Psoas muscle (tissue), 8 donors: ENCODE measurements around the gene ELOVL5. TPM values are rescaled to one million over a fixed set of nuclear protein-coding genes. Genes with fewer than 3 reads are reported as not detected.

ENCODE experiments used
- ATAC-seq, 4 donors: fragments of 200-7000 bp; cut with Tn5 transposase; one replicate each; pipeline ENCODE4 v1.9.1; 2020; ENCODE audit warnings: moderate library complexity in 3 of 4, mild to moderate bottlenecking in 2 of 4
- DNase-seq, 2 donors: peaks; one replicate each; pipeline ENCODE4 v3.0.0-alpha.2; 2020
- H3K27ac ChIP-seq: fragments of 200-600 bp; one replicate; pipeline ENCODE4 v1.8.0; 2022
- H3K27me3 ChIP-seq, 3 donors: fragments of 200-600 bp in 1 of 3; one replicate each; pipeline versions ENCODE4 v1.6.1 to v1.8.0; 2013 to 2022; ENCODE audit warnings: low read length in 2 of 3, mild to moderate bottlenecking in 2 of 3, moderate library complexity in 1 of 3; ENCODE audit not compliant: insufficient read depth in 3 of 3
- H3K36me3 ChIP-seq, 2 donors: fragments of 200-600 bp in 1 of 2; one replicate each; pipeline versions ENCODE4 v1.6.1 to v1.8.0; 2013 to 2022; ENCODE audit warnings: low read depth in 1 of 2, mild to moderate bottlenecking in 1 of 2, moderate library complexity in 1 of 2; ENCODE audit not compliant: insufficient read depth in 1 of 2
- H3K4me1 ChIP-seq: fragments of 200-600 bp; one replicate; pipeline ENCODE4 v1.8.0; 2022
- H3K4me3 ChIP-seq: fragments of 200-600 bp; one replicate; pipeline ENCODE4 v1.8.0; 2022; ENCODE audit warnings: mild to moderate bottlenecking
- H3K9me3 ChIP-seq: fragments of 200-600 bp; one replicate; pipeline ENCODE4 v1.8.0; 2022
- CTCF ChIP-seq: fragments of 200-600 bp; IDR thresholded peaks from one replicate; pipeline ENCODE4 v1.8.0; 2022; ENCODE audit warnings: antibody characterized with exemption
- WGBS, 3 donors: extraction: QIAGEN DNeasy Blood & Tissue Kit; methylation state at CpG; one replicate each; pipeline versions ENCODE4 v1.1.6 to v1.1.7; 2013; 5-methylcytosine and 5-hydroxymethylcytosine counted together
- intact Hi-C, 2 donors: fragments of 100-400 bp; cut with DNase I; formaldehyde crosslinking; loops; one replicate each; pipeline versions ENCODE4 v1.11.0 to v1.14.2; 2022
- polyA plus RNA-seq, 3 donors: library from polyadenylated mRNA; stranded (reverse); fragments of 200-250 nt; gene quantifications; one replicate each; pipeline ENCODE4 v1.2.3, GENCODE V29; 2013
- total RNA-seq, 4 donors: library from RNA; stranded (reverse); fragmentation: NEBNext Ultra II Directional in 2 of 4; extraction: Animal tissue kit (Norgen Biotek cat#: 25700) in 2 of 4; gene quantifications; one replicate each; pipeline versions ENCODE4 v1.2.1 to v1.2.4, GENCODE V29; 2021 to 2023
- donor health status: healthy with polysubstance abuse.
- donor health status: DM: no; HTN: no; CAD: no; lungs with moderate emphysema.
- donor health status: Bipolar disorder and iron deficiency.
- donor health status: healthy.
- donor health status: DM: yes; HTN: yes; CAD: no.
- donor health status: DM: no; HTN: no; CAD: no.
- donor health status: DM: no; HTN: no; CAD: no.
- donor health status: DM: yes; HTN: yes; CAD: no.

ELOVL5 gene
- total and polyA plus RNA-seq, 7 donors = 4.8 to 14.4 (median 7.5) TPM

- TF ChIP-seq CTCF = no peak
- 66 to 80% (median 74%) methylated on average over 6 of the region's 6 CpGs for WGBS, 3 donors
- ATAC-seq = no peak
- DNase-seq = no peak
- Histone ChIP-seq H3K27ac (no peak overlapping the region), H3K4me1 (no peaks in the 10 kb centered on the region), H3K27me3 (no peaks in the 10 kb centered on the region), H3K9me3 (no peaks in the 10 kb centered on the region), H3K36me3 (no peaks in the 10 kb centered on the region), H3K4me3 (no peak overlapping the region)
- intact Hi-C loops = loop anchor here in 1 of 2 donors (5.0 kb wide), 1 partner anchor 352 kb away; no protein-coding TSS in a partner anchor
Observed at GRCh38 chr6:53369876-53370515, 21.2 kb upstream of the ELOVL5 start.

GRCh38 chr6:53369051-53369450, 20.3 kb upstream of the ELOVL5 start:
- DNase-seq (no peak), ATAC-seq (no peak)
- H3K36me3 ChIP-seq = no peaks in the 10 kb centered on the region
- H3K4me3 ChIP-seq = no peak overlapping the region
- no peak overlapping the region for H3K27ac ChIP-seq
- H3K9me3 ChIP-seq = no peaks in the 10 kb centered on the region
- no peaks in the 10 kb centered on the region for H3K27me3 ChIP-seq
- no peak for TF ChIP-seq CTCF
- H3K4me1 ChIP-seq = no peaks in the 10 kb centered on the region
- 88 to 93% (median 92%) methylated on average over 2 of the region's 2 CpGs for WGBS, 3 donors
- intact Hi-C loops = loop anchor here in 1 of 2 donors (5.0 kb wide), 1 partner anchor 353 kb away; no protein-coding TSS in a partner anchor

- ATAC-seq (no peak), DNase-seq (no peak)
- WGBS, 3 donors = 94 to 97% (median 97%) methylated on average over 4 of the region's 4 CpGs
- Histone ChIP-seq H3K27me3 (no peaks in the 10 kb centered on the region), H3K9me3 (no peaks in the 10 kb centered on the region), H3K27ac (no peak overlapping the region), H3K4me3 (no peak overlapping the region), H3K36me3 (no peaks in the 10 kb centered on the region), H3K4me1 (no peaks in the 10 kb centered on the region)
- intact Hi-C loops = loop anchor here in 1 of 2 donors (5.0 kb wide), 1 partner anchor 356 kb away; no protein-coding TSS in a partner anchor
- TF ChIP-seq CTCF = no peak
Observed at GRCh38 chr6:53366128-53366641, 17.4 kb upstream of the ELOVL5 start.

GRCh38 chr6:53363341-53364079, 14.8 kb upstream of the ELOVL5 start:
- Histone ChIP-seq H3K4me1 (peaks cover 3% of the 10 kb centered on the region), H3K27ac (no peak overlapping the region), H3K4me3 (no peak overlapping the region), H3K9me3 (no peaks in the 10 kb centered on the region), H3K36me3 (no peaks in the 10 kb centered on the region), H3K27me3 (no peaks in the 10 kb centered on the region)
- no peak for ATAC-seq
- WGBS, 3 donors = 96 to 98% (median 96%) methylated on average over 27 to 37 of the region's 37 CpGs
- TF ChIP-seq CTCF = no peak
- intact Hi-C loops = no loop called here
- DNase-seq = no peak
